HepG2 (cell line): ENCODE measurements around the gene SLIT3. TPM values are rescaled to one million over a fixed set of nuclear protein-coding genes. Genes with fewer than 3 reads are reported as not detected.

Experiments
- ATAC-seq: fragments of 200-7000 bp; cut with Tn5 transposase; 3 replicates; pipeline ENCODE4 v1.9.1; 2020; ENCODE audit warnings: mild to moderate bottlenecking, moderate library complexity
- BruUV-seq: library from RNA; stranded (reverse); fragments of 400-500 nt; replicated peaks from 2 replicates; lab custom pipeline; 2021; lab: Mats Ljungman, UMichigan
- CTCF ChIA-PET: fragments of 300-600 bp; formaldehyde crosslinking; extraction: SDS; loops from one replicate; lab custom pipeline; 2021; ENCODE audit warnings: low total read pairs, inconsistent platforms, low intra/inter-chr PET ratio; lab: Yijun Ruan, JAX
- POLR2A ChIA-PET: fragments of 350-600 bp; sonication (Branson Sonifier 250); formaldehyde crosslinking; loops from one replicate; lab custom pipeline; 2020; ENCODE audit warnings: antibody characterized with exemption, inconsistent platforms; lab: Yijun Ruan, JAX
- DNase-seq: peaks from one replicate; pipeline ENCODE4 v3.0.0-alpha.2; 2015; ENCODE audit warnings: low spot score
- FAIRE-seq: peaks from 3 replicates; lab custom pipeline; 2011; peaks lifted over from hg19 to GRCh38; lab: Jason Lieb, UNC
- H2AFZ ChIP-seq: one replicate; pipeline ENCODE4 v1.6.1; 2011; ENCODE audit warnings: low read length, inconsistent platforms
- H3K27ac ChIP-seq: fragments of 300-600 bp; 3 replicates; pipeline ENCODE4 v1.8.0; 2011; ENCODE audit warnings: mixed run types, mild to moderate bottlenecking, mixed read lengths, low read length, inconsistent platforms; ENCODE audit not compliant: insufficient read depth; ENCODE audit errors: extremely low read length
- H3K27me3 ChIP-seq, 2 experiments: fragments of 200-600 bp in 1 of 2; 2 replicates in 1 of 2; 3 replicates in 1 of 2; pipeline versions ENCODE4 v1.6.0 to v1.8.0; 2011; ENCODE audit warnings: low read length in 2 of 2, mild to moderate bottlenecking in 2 of 2, moderate library complexity in 2 of 2, inconsistent platforms in 1 of 2; ENCODE audit not compliant: insufficient read depth in 2 of 2, control insufficient read depth in 1 of 2
- H3K36me3 ChIP-seq, 2 experiments: fragments of 200-600 bp in 1 of 2; replicated peaks in 1 of 2; 2 replicates in 1 of 2; 3 replicates in 1 of 2; pipeline versions ENCODE4 v1.5.1 to v1.8.0; 2011; ENCODE audit warnings: low read length in 2 of 2, inconsistent platforms in 1 of 2; ENCODE audit not compliant: insufficient read depth in 2 of 2, control insufficient read depth in 1 of 2
- H3K4me1 ChIP-seq: 2 replicates; pipeline ENCODE4 v1.5.1; 2012; ENCODE audit warnings: low read length, inconsistent platforms; ENCODE audit not compliant: insufficient read depth
- H3K4me2 ChIP-seq: 2 replicates; pipeline ENCODE4 v1.6.0; 2011; ENCODE audit warnings: low read depth, low read length, inconsistent platforms
- H3K4me3 ChIP-seq, 3 experiments: fragments of 200-600 bp in 1 of 3; sonication (generic), shearing (Covaris generic) in 1 of 3; replicated peaks in 1 of 3; 2 replicates each; pipeline ENCODE4 v1.5.1; 2011 to 2016; ENCODE audit warnings: low read length in 3 of 3, inconsistent platforms in 2 of 3, low read depth in 2 of 3, mild to moderate bottlenecking in 2 of 3, control low read depth in 1 of 3, mixed read lengths in 1 of 3; ENCODE audit not compliant: insufficient read depth in 1 of 3
- H3K79me2 ChIP-seq: one replicate; pipeline ENCODE4 v1.6.1; 2011; ENCODE audit warnings: low read length, inconsistent platforms; ENCODE audit not compliant: insufficient read depth
- H3K9ac ChIP-seq: 2 replicates; pipeline ENCODE4 v1.6.0; 2011; ENCODE audit warnings: mild to moderate bottlenecking, low read depth, low read length, inconsistent platforms; ENCODE audit not compliant: insufficient read depth
- H3K9me3 ChIP-seq: 2 replicates; pipeline ENCODE4 v1.5.1; 2012; ENCODE audit warnings: mild to moderate bottlenecking, low read length
- H4K20me1 ChIP-seq: 2 replicates; pipeline ENCODE4 v1.6.0; 2011; ENCODE audit warnings: inconsistent platforms, mild to moderate bottlenecking, low read length, moderate library complexity; ENCODE audit not compliant: insufficient read depth
- FLYWCH1 ChIP-seq: sonication (generic); formaldehyde crosslinking; IDR thresholded peaks from 2 replicates; pipeline ENCODE4 v1.8.1; 2023; ENCODE audit warnings: mild to moderate bottlenecking, missing genetic modification reagents
- MXI1 ChIP-seq: IDR thresholded peaks from 3 replicates; pipeline ENCODE4 v1.6.1; 2012; ENCODE audit warnings: low read depth, low read length, inconsistent platforms, borderline replicate concordance
- RFXANK ChIP-seq: IDR thresholded peaks from 2 replicates; pipeline ENCODE4 v1.6.1; 2016
- SCMH1 ChIP-seq: sonication (generic); formaldehyde crosslinking; IDR thresholded peaks from 2 replicates; pipeline ENCODE4 v1.9.0; 2021; ENCODE audit warnings: missing genetic modification reagents, mild to moderate bottlenecking, borderline replicate concordance
- SP4 ChIP-seq: sonication (generic); formaldehyde crosslinking; IDR thresholded peaks from 2 replicates; pipeline ENCODE4 v1.8.1; 2023; ENCODE audit warnings: mild to moderate bottlenecking, missing genetic modification reagents
- SRSF1 ChIP-seq: fragments of 200-400 bp; formaldehyde crosslinking; optimal IDR thresholded peaks from 2 replicates; pipeline ENCODE3; 2017; ENCODE audit warnings: mild to moderate bottlenecking, low read depth, low read length, moderate library complexity
- ZFP36L2 ChIP-seq: sonication (generic); formaldehyde crosslinking; IDR thresholded peaks from 2 replicates; pipeline ENCODE4 v1.4.0; 2020; ENCODE audit warnings: missing genetic modification reagents
- ZNF468 ChIP-seq: sonication (generic); formaldehyde crosslinking; IDR thresholded peaks from 2 replicates; pipeline ENCODE4 v1.8.0; 2022; ENCODE audit warnings: mild to moderate bottlenecking, moderate library complexity, missing genetic modification reagents
- ZNF607 ChIP-seq: sonication (generic); formaldehyde crosslinking; IDR thresholded peaks from 2 replicates; pipeline ENCODE4 v1.5.1; 2020; ENCODE audit warnings: missing genetic modification reagents, mild to moderate bottlenecking, borderline replicate concordance
- ZNF674 ChIP-seq: sonication (generic); formaldehyde crosslinking; IDR thresholded peaks from 2 replicates; pipeline ENCODE4 v1.5.0; 2020; ENCODE audit warnings: low read depth, mild to moderate bottlenecking, missing genetic modification reagents
- ZNF7 ChIP-seq: IDR thresholded peaks from 2 replicates; pipeline ENCODE4 v1.6.1; 2016; ENCODE audit warnings: missing biosample characterization, missing genetic modification reagents
- ZNF792 ChIP-seq: IDR thresholded peaks from 2 replicates; pipeline ENCODE4 v1.6.1; 2016
- WGBS: methylation state at CpG from one replicate; pipeline ENCODE4 v1.1.6; 2017; ENCODE audit warnings: low lambda C conversion rate; 5-methylcytosine and 5-hydroxymethylcytosine counted together
- in situ Hi-C: cut with HindIII; loops from 2 replicates; pipeline ENCODE4 v1.10.0; 2017; ENCODE audit warnings: low pct_unique_long_range_greater_than_20kb; ENCODE audit not compliant: extremely low pct_ligation_motif_present
- intact Hi-C: fragments of 100-400 bp; cut with micrococcal nuclease; formaldehyde crosslinking; loops from one replicate; pipeline ENCODE4 v1.10.0; 2022; ENCODE audit not compliant: unreplicated experiment
- polyA plus RNA-seq, 8 experiments: library from polyadenylated mRNA; depleted of rRNA in 3 of 8; stranded (reverse) in 7 of 8; unstranded in 1 of 8; fragments of >200 nt; fragmentation: Illumina TruSeq in 4 of 8; extraction: Trizol in 4 of 8; gene quantifications; 2 replicates each; pipeline versions ENCODE4 v1.2.1 to v1.2.3, GENCODE V29; 2011 to 2016; ENCODE audit warnings: low read depth in 4 of 8, missing spikeins in 1 of 8, mixed read lengths in 1 of 8; ENCODE audit not compliant: insufficient read depth in 1 of 8
- total RNA-seq, 5 experiments: library from RNA; depleted of rRNA; stranded (reverse); fragments of >200 nt; fragmentation: Illumina TruSeq; extraction: Trizol; gene quantifications; 2 replicates each; pipeline ENCODE4 v1.2.3, GENCODE V29; 2016; ENCODE audit warnings: low read depth in 1 of 5
- TF ChIP-seq, protein P1 (sequence below), 2 experiments: sonication (generic) in 1 of 2; formaldehyde crosslinking in 1 of 2; IDR thresholded peaks; 2 replicates each; pipeline versions ENCODE4 v1.4.0 to v1.6.1; 2018 to 2020; ENCODE audit warnings: missing genetic modification reagents in 2 of 2, borderline replicate concordance in 1 of 2, low read depth in 1 of 2, mild to moderate bottlenecking in 1 of 2, missing biosample characterization in 1 of 2
- TF ChIP-seq, protein P2 (sequence below): IDR thresholded peaks from 2 replicates; pipeline ENCODE4 v1.6.1; 2012; ENCODE audit warnings: low read depth, low read length, improper control_type of control experiment
- TF ChIP-seq, protein P3 (sequence below): sonication (generic); formaldehyde crosslinking; IDR thresholded peaks from 2 replicates; pipeline ENCODE4 v1.4.0; 2020; ENCODE audit warnings: missing genetic modification reagents, mild to moderate bottlenecking, borderline replicate concordance
- TF ChIP-seq, protein P4 (sequence below): IDR thresholded peaks from 2 replicates; pipeline ENCODE4 v1.6.1; 2016; ENCODE audit warnings: mild to moderate bottlenecking, missing biosample characterization, missing genetic modification reagents
- TF ChIP-seq, protein P5 (sequence below): sonication (generic); formaldehyde crosslinking; IDR thresholded peaks from 2 replicates; pipeline ENCODE4 v1.5.0; 2020; ENCODE audit warnings: missing genetic modification reagents

Gene SLIT3
- total and polyA plus RNA-seq, 2 of the 13 experiments (the other 11 are each of a cell fraction or from before 2014, with no cell fraction given), result not detected

DNA sequence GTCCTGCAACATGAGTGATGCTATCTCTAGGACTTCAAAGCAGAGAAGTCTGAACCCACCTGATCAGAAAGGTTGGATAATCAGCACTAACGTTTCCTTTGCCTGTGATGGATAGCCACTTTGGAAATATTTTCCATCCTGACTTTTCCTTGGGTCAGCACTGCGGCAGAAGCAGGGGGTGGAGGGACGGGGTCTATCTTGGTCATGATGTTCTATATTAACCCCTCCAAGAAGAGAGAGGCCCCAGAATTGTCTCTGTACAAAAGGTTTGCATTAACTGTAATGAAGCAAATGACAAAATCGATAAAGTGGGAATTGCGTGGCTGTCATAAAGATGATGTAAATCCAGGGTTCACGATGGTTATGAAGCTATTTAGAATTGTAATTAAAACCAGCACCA, 441.9 kb downstream of the SLIT3 start:
- no peaks in the 10 kb centered on the region for H3K4me1 ChIP-seq
- H3K4me2 ChIP-seq, result no peak overlapping the region
- H3K27ac ChIP-seq, result no peak overlapping the region
- ATAC-seq (no peak), DNase-seq (no peak), FAIRE-seq (no peak)
- CTCF ChIA-PET, result no interaction called here
- H3K9me3 ChIP-seq, result no peaks in the 10 kb centered on the region
- peaks cover 2 to 18% of the 10 kb centered on the region in 2 experiments; a peak in 2 of 5 replicates for H3K27me3 ChIP-seq
- H3K79me2 ChIP-seq, result no peaks in the 10 kb centered on the region
- no TSS peak for BruUV-seq
- intact Hi-C loops, result no loop called here
- no peak overlapping the region for H3K9ac ChIP-seq
- H4K20me1 ChIP-seq, result no peaks in the 10 kb centered on the region
- H3K4me3 ChIP-seq, result no peak overlapping the region
- in situ Hi-C loops, result no loop called here
- TF ChIP-seq SRSF1 (no peak), SCMH1 (CRISPR knock-in tag) (no peak), SP4 (CRISPR knock-in tag) (no peak), ZNF7 (CRISPR knock-in tag) (no peak), ZNF607 (CRISPR knock-in tag) (no peak), ZNF792 (no peak), ZFP36L2 (no peak), MXI1 (no peak), ZNF468 (CRISPR knock-in tag) (no peak), FLYWCH1 (CRISPR knock-in tag) (no peak), ZNF674 (CRISPR knock-in tag) (no peak), RFXANK (CRISPR knock-in tag) (no peak)
- TF ChIP-seq, protein P1, sequence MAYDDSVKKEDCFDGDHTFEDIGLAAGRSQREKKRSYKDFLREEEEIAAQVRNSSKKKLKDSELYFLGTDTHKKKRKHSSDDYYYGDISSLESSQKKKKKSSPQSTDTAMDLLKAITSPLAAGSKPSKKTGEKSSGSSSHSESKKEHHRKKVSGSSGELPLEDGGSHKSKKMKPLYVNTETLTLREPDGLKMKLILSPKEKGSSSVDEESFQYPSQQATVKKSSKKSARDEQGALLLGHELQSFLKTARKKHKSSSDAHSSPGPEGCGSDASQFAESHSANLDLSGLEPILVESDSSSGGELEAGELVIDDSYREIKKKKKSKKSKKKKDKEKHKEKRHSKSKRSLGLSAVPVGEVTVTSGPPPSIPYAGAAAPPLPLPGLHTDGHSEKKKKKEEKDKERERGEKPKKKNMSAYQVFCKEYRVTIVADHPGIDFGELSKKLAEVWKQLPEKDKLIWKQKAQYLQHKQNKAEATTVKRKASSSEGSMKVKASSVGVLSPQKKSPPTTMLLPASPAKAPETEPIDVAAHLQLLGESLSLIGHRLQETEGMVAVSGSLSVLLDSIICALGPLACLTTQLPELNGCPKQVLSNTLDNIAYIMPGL (CRISPR knock-in tag; IDR thresholded peaks at IDR 0.05; ENCODE audit: borderline replicate concordance in 1 of 2, low read depth in 1 of 2), result no peak
- TF ChIP-seq, protein P2, sequence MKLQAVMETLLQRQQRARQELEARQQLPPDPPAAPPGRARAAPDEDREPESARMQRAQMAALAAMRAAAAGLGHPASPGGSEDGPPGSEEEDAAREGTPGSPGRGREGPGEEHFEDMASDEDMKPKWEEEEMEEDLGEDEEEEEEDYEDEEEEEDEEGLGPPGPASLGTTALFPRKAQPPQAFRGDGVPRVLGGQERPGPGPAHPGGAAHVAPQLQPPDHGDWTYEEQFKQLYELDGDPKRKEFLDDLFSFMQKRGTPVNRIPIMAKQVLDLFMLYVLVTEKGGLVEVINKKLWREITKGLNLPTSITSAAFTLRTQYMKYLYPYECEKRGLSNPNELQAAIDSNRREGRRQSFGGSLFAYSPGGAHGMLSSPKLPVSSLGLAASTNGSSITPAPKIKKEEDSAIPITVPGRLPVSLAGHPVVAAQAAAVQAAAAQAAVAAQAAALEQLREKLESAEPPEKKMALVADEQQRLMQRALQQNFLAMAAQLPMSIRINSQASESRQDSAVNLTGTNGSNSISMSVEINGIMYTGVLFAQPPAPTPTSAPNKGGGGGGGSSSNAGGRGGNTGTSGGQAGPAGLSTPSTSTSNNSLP, result no peak
- TF ChIP-seq, protein P3, sequence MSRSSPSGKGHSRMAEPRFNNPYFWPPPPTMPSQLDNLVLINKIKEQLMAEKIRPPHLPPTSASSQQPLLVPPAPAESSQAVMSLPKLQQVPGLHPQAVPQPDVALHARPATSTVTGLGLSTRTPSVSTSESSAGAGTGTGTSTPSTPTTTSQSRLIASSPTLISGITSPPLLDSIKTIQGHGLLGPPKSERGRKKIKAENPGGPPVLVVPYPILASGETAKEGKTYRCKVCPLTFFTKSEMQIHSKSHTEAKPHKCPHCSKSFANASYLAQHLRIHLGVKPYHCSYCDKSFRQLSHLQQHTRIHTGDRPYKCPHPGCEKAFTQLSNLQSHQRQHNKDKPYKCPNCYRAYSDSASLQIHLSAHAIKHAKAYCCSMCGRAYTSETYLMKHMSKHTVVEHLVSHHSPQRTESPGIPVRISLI (CRISPR knock-in tag), result no peak
- TF ChIP-seq, protein P4, sequence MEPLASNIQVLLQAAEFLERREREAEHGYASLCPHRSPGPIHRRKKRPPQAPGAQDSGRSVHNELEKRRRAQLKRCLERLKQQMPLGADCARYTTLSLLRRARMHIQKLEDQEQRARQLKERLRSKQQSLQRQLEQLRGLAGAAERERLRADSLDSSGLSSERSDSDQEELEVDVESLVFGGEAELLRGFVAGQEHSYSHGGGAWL (CRISPR knock-in tag), result no peak
- TF ChIP-seq, protein P5, sequence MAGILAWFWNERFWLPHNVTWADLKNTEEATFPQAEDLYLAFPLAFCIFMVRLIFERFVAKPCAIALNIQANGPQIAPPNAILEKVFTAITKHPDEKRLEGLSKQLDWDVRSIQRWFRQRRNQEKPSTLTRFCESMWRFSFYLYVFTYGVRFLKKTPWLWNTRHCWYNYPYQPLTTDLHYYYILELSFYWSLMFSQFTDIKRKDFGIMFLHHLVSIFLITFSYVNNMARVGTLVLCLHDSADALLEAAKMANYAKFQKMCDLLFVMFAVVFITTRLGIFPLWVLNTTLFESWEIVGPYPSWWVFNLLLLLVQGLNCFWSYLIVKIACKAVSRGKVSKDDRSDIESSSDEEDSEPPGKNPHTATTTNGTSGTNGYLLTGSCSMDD (CRISPR knock-in tag), result no peak
- TF ChIP-seq, all 625 proteins: peak for 0
- 3% methylated on average over 6 of the region's 6 CpGs for WGBS
- POLR2A ChIA-PET, result no interaction called here
- H2AFZ ChIP-seq, result no peak overlapping the region
- no peaks in the 10 kb centered on the region for H3K36me3 ChIP-seq
